HG03095 (cell line): ENCODE results near the gene LCN15.

Experiments
- ATAC-seq: cut with Tn5 transposase; IDR thresholded peaks from one replicate; pipeline ENCODE4 v1.9.1; 2021; ENCODE audit warnings: moderate library complexity; ENCODE audit not compliant: unreplicated experiment

The LCN15 gene

GRCh38 chr9:136741883-136742571 lies 22.3 kb downstream of the LCN15 start:
- no peak for ATAC-seq

GRCh38 chr9:136740971-136741882 lies 23.1 kb downstream of the LCN15 start:
- ATAC-seq: no peak

- no peak for ATAC-seq
Measured at GRCh38 chr9:136740491-136740890, 23.8 kb downstream of the LCN15 start.

- no peak for ATAC-seq
Measured at GRCh38 chr9:136740069-136740468, 24.2 kb downstream of the LCN15 start.

- no peak for ATAC-seq
Measured at GRCh38 chr9:136739509-136739908, 24.8 kb downstream of the LCN15 start.

GRCh38 chr9:136738960-136739359 lies 25.4 kb downstream of the LCN15 start:
- no peak for ATAC-seq

- ATAC-seq: no peak
Measured at GRCh38 chr9:136735812-136736480, 28.4 kb downstream of the LCN15 start.

GRCh38 chr9:136734837-136735496 lies 29.4 kb downstream of the LCN15 start:
- no peak for ATAC-seq

- ATAC-seq: no peak
Measured at GRCh38 chr9:136733611-136734010, 30.7 kb downstream of the LCN15 start.

- no peak for ATAC-seq
Measured at GRCh38 chr9:136732444-136733178, 31.7 kb downstream of the LCN15 start.

GRCh38 chr9:136729926-136730325 lies 34.4 kb downstream of the LCN15 start:
- no peak for ATAC-seq

GRCh38 chr9:136729144-136729543 lies 35.2 kb downstream of the LCN15 start:
- ATAC-seq: no peak

- peak; percentile 18 for ATAC-seq
Measured at GRCh38 chr9:136728548-136729123, 35.7 kb downstream of the LCN15 start.

- ATAC-seq: peak; percentile 40
Measured at GRCh38 chr9:136728080-136728547, 36.2 kb downstream of the LCN15 start.

- ATAC-seq: no peak
Measured at GRCh38 chr9:136726631-136727191, 37.6 kb downstream of the LCN15 start.

GRCh38 chr9:136726118-136726517 lies 38.2 kb downstream of the LCN15 start:
- ATAC-seq: no peak

GRCh38 chr9:136725612-136726011 lies 38.7 kb downstream of the LCN15 start:
- no peak for ATAC-seq

GRCh38 chr9:136724772-136725171 lies 39.5 kb downstream of the LCN15 start:
- no peak for ATAC-seq

GRCh38 chr9:136723989-136724388 lies 40.3 kb downstream of the LCN15 start:
- ATAC-seq: no peak
